Subcutaneous preadipocyte (primary cell): ENCODE measurements around the gene CDY2A. TPM values are rescaled to one million over a fixed set of nuclear protein-coding genes. Genes with fewer than 3 reads are reported as not detected.

Experiments used
- total RNA-seq: library from RNA; depleted of rRNA; stranded (reverse); fragments of >200 nt; gene quantifications from 2 replicates; pipeline ENCODE4 v1.2.3, GENCODE V29; 2012

The CDY2A gene, protein sequence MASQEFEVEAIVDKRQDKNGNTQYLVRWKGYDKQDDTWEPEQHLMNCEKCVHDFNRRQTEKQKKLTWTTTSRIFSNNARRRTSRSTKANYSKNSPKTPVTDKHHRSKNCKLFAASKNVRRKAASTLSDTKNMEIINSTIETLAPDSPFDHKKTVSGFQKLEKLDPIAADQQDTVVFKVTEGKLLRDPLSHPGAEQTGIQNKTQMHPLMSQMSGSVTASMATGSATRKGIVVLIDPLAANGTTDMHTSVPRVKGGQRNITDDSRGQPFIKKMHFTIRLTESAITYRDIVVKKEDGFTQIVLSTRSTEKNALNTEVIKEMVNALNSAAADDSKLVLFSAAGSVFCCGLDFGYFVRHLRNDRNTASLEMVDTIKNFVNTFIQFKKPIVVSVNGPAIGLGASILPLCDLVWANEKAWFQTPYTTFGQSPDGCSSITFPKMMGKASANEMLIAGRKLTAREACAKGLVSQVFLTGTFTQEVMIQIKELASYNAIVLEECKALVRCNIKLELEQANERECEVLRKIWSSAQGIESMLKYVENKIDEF
- not detected in 2 replicates for total RNA-seq

DNA sequence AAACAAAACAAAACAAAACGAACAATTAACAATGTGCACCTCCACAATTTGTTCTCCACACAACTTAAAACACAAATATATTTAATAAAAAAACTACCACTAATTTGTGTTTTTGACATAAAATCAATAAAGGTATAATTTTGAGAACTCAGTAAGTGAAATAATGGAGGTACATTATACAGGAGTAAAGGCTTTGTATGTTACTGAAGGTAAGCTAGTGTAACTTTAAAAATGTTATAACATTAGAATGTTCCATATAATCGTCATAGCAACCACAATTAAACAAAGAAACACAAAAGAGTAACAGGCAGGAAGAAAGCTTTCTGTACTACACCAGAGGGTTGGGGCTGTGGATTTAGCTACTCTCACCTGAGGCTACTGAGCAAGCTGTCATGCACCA lies at the start of gene CDY2A:
Gene CDY2A, plus strand, starts transcription at position 301 of the 400 bp plus-strand sequence. CDS start 328 bp downstream, outside the sequence.

Other genes with a start within 250 kb of the CDY2A start
- gene CDY2B, start 145.6 kb upstream of the CDY2A start, total RNA-seq = not detected in 2 replicates